HG02885 (cell line): Measurements from ENCODE around the gene ECI1.

Experiments
- ATAC-seq: cut with Tn5 transposase; IDR thresholded peaks from one replicate; pipeline ENCODE4 v1.9.1; 2021; ENCODE audit warnings: mild to moderate bottlenecking; ENCODE audit not compliant: unreplicated experiment, poor library complexity

The ECI1 gene

DNA sequence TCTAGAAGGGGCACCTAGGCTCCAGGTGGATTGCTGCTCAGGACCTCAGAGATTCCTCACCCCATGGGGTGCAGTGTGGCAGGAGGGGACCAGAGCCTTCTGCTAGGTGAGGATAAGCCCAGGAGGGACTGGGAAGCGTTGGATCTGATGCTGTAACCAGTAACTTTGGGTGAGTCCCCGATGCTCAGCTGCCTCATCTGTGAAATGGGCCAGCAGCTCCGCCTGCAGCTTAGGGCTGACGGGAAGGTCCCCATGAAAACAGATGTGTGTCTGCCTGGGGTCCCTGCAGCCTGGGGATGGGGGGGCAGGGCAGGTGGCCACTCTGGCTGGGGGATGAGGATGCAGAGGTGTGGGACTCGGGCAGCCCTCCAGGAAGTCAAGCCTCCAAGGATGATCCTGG lies 52.3 kb downstream of the ECI1 start:
- ATAC-seq, result no peak

DNA sequence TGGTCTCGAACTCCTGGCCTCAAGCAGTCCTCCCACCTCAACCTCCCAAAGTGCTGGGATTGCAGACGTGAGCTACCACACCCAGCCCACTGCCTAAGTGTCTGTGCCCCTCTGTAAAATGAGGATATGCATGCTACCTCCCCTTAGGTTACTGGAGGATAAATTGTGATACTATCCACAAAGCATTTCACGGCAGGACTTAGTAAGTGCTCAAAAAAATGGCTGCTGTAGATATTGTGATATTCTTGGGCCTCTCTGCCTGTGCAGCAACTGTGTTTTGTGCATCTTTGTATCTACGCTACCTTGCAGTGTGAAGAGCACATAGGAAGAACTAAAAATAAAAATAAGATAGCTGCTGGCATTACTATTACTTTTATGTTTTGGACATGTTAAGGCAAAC lies 53.1 kb downstream of the ECI1 start:
- no peak for ATAC-seq

DNA sequence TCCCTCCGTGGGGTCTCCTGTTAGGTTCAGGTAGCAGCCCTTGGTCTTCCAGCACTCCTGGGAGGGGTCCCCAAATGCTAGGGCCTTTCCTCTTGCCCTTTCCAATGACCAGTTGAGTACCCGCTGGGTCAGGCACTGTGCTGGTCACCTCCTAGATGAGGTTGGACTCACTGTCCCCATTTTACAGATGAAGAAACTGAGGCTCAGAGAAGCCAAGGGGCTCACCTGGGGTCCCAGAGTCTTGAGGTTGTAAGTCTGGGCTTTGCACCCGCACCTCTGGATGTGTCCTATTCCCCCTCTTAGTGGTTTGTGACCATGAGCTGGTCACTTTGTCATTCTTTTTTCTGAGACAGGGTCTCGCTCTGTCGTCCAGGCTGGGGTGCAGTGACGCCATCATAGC lies 53.6 kb downstream of the ECI1 start:
- no peak for ATAC-seq

DNA sequence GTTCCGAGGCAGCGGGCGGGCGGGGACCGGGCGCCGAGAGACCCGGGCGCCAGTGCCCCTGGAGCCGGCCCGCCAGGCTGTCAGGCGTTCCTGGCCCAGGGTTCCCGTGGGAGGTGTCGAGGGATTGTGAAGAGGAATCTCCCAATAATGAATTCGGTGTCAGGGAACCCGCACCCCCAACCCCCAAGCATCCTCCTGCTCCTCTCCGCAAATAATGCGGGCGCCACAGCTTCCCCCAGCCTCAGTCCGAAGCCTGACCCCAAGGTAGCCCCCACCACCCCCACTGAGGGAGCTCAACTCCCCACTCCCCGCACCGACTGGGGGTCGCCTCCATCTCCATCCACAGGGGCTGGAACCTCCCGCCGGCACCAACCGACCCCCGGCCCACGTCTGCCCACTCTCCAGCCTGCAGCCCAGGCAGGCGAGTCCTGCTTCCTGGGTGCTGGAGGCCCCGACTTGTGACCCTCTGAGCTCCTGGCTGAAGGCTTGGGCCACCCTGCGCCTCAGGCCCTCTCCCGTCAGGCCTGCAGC lies 54.3 kb downstream of the ECI1 start:
- no peak for ATAC-seq

DNA sequence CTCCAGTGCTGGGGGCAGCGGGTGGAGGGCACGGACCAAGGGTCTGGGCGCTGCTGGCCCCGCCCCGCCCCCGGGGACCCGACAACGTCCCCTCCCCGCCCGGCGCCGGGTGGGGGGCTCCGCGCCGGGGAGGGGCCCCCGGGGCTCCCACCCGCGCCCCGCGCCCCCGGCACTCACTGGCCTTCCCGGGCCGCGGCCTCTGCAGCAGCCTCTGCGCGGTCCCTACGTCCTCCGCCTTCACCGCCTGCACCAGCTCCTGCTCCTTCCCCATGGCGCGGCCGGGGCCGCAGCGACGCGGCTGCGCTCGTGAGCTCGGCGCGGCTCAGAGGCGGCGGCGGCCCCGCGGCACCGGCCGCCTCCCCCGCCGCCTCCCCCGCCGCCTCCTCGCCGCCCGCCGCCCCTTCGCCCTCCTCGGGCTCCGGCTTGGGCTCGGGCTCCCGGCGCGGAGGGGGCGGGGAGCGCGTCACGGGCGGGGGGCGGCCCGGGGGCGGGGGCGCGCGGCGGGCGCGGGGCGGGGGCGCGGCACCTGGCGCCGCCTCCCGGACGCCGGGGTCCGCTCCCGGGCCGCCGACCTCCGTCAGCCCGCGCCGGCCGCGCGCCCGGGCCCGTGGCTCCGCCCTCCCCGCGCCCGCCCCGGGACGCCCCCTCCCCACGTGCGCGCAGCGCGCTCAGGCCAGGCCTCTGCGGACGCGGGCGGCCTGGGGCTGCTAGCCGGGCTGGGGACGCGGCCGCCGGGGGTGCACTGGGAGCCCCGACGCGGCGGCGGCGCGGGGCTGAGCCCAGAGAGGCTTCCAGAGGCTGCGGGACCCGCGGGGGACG lies 55.0 kb downstream of the ECI1 start, which contains the start of gene CASKIN1:
TSS of gene CASKIN1 (minus strand) at position 444 of the 819 bp plus-strand sequence. CDS start at position 271, 173 bp downstream.
- ATAC-seq, result no peak

DNA sequence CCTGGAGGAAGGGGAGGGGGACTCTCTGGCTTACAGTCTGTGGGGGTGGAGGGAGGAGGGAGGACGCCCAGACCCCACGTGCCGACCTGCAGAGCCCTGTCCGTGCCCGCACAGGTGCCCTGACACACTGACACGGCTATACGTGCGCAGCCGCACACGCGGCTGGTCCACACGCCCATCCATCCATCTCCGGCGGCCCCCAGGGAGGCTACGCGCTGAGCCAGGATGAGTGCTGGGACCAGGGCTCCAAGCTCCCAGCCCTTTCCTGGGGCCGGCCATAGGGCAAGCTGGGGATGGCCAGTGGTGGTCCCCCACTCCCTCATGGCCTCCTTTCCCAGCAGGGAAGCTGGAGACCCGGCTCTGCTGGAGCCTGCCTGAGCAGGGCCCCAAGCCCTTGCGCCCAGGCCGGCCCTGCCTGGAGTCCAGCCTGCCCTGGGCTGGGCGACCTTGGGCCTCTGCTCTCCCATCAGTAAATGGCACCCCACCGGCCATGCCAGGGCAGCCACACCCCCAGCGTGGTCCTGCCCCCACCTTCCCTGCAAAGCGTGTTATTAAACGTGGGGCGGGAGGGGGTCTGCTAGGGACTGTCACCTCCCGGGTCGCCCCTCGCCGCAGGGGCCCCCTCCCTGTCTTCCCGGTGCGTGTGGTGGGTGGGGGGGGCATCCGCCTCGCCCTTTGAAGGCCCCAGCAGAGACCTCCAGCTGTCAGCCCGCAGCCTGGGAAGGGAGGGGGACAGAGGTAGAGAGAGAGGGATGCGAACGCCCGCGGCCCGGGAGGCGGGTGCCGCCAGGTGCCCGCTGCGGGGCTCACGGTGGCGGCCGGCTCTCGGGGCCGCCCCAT lies 55.8 kb downstream of the ECI1 start:
- ATAC-seq, result no peak

DNA sequence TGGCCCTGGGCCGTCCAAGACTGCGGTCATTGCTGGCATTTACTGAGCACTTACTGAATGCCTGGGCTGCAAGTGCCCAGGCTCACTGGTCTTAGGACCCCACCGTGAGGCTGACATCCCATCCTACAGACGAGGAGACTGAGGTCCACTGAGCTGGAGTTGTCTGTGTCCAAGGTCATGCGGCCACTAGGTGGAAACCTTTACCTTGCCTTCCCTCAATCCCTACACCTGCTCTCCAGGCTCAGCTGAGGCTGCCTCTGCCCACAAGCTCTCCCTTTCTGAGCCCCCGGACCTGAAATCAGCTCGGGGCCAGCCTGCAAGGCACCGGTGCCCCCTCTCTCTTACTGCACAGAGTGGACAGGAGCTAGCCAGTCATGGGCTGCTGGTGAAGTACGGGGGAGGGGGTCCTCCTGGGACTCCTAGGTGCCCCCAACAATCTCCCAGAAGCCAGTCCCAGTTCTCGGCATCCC lies 56.5 kb downstream of the ECI1 start:
- no peak for ATAC-seq

DNA sequence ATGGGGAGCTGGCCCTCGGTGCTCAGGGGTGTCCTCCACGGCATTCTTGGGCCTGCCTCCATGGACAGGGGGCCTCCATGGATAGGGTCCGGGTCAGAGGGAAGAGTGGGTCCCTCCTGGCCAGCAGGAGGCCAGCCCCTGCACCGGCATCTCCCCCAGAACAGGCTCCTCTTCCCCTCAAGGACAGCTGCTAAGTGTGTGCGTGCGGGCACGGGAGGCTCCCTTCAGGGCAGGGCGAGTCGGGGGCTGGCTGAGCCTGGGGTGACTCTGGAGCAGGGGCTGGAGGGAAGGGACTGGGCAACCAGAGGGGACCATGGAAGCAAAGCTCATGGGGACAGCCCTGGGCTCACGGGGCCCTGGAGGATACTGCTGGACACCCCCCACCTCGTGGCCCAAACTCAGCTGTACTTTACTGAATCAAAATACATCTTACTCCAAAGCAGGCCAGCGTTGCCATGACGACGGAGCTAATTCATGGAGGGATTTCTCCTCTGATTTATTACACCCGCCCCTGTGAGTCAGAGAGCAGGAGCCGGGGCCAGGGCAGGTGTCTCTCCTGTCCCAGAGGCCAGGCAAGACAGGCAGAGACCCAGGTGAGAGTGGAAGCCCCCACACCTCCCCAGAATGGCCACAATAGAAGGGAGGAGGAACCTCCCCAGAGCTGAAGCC lies 57.1 kb downstream of the ECI1 start:
- no peak for ATAC-seq

DNA sequence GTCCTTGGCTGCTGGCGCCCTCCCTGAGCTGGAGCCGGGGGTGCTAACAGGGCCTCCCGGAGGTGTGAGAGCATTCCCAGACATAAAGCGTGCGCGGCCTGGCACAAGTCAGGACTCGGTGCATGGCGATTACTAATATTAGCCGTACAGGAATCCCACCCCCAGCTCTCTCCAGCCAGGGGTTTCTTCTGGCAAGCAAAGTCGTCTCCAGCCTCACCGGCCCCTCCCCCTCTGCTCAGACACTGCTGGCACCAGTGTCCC lies 60.0 kb downstream of the ECI1 start:
- ATAC-seq, result no peak

DNA sequence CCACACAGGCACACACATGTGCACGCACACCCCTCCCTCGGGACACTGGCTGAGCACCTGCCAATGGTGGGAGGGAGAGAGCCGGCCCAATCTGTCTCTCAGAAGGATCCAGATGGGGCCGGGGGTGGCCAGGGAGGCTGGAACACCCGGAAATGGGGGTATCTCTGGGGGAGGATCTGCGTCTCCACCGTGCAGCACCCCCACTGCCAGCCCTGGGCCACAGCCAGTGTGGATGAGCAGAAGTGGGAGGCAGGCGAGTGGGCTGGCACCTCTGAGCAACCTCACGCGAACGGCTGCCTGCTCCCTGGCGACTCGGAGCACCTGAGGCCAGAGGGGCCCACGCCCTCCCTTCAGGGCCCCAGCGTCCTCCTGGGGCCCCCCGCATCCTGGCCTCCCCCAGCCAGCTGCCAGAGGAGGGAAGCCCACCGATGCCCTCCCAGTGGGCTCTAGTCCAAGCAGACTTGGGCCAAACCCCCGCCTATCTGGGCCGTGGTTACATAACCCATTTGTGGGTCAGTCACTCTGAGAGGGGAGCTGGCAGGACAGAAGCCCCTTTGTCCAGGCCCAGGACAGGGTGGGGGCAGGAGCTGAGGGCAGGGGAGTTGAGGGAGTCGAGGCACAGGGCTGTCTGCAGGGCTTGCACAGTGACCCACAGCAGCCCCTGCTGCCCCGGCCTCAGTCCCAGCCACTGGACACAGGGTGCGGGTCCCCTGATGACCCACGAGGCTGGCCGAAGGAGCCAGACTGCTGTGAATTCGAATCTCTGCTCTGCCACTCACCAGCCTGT lies 60.5 kb downstream of the ECI1 start:
- no peak for ATAC-seq

DNA sequence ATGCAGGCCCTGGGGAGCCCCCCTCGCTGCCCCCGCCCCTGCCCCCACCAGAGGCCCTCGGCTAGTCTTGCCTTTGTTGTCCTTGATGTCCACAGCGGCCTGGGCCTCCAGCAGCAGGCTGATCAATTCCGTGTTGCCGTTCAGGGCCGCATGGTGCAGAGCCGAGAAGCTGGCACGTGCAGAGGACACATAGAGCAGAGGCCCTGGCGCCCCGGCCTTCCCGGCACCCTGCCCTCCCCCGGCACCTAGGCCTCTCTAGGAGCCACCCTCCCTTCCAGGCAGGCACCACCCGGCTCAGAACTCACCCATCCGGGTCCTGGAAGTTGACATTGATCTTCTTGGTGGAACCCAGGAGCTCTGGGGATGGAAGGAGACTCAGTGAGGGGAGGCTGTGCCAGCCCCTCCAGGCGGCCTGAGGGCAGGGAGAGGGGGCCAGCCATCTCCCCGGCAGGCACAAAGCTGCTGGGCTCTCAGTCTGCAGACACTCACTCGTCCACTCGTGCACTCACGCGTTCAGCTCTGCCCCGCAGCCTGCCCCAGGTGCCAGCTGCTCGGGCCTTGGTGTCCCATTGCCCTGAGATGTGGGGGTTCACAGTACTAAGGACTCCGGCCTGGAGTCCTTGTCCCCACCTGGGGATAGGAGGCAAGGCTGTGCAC lies 61.3 kb downstream of the ECI1 start:
- no peak for ATAC-seq
